ENCODE results near the gene CACNB2. TPM values are rescaled to one million over a fixed set of nuclear protein-coding genes. Genes with fewer than 3 reads are reported as not detected.

CACNB2 gene
- total and polyA plus RNA-seq, 2 experiments from 2014 or later = 4.6 to 5.3 TPM

DNA sequence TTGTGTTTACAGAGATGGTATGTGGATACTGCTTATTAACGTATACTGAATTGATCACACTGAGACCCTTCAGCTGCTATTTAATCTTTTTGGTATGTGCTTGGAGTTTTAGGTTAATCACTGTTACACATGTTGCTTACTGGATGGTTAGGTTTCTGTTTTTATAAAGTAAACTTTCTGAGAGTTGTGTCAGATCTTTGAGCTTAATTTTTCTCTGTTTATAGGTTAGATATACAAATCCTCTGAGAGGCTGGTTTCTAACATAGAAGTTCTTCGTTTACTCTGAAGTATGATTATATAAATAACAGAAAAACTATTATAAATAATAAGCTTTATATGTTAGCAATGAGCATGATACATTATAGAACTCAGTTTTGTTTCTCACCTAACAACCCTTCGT lies 388.1 kb downstream of the CACNB2 start:
- no peak overlapping the region for H3K4me3 ChIP-seq
- H3K4me2 ChIP-seq = no peak overlapping the region
- no peaks in the 10 kb centered on the region for H4K20me1 ChIP-seq (ENCODE audit: insufficient read depth, poor library complexity, severe bottlenecking)
- no peak overlapping the region for H3K27ac ChIP-seq
- no peaks in the 10 kb centered on the region for H3K9me2 ChIP-seq (replicated peaks; ENCODE audit: insufficient read depth)
- H3K36me3 ChIP-seq (replicated peaks; ENCODE audit: insufficient read depth, low read depth) = no peaks in the 10 kb centered on the region
- WGBS (ENCODE audit: low lambda C conversion rate, missing lambda C conversion rate) = 62% methylated on average over 3 of the region's 3 CpGs
- no peaks in the 10 kb centered on the region for H3K79me2 ChIP-seq
- no peak for DNase-seq (ENCODE audit: low spot score)
- no peak for TF ChIP-seq EZH2 (IDR thresholded peaks at IDR 0.05; ENCODE audit: borderline replicate concordance)
- no peak for TF ChIP-seq EZH2phosphoT487 (IDR thresholded peaks at IDR 0.05; ENCODE audit: low read depth, severe bottlenecking, unreplicated experiment)
- TF ChIP-seq CTCF (IDR thresholded peaks at IDR 0.05; ENCODE audit: poor library complexity) = no peak
- no peak overlapping the region for H2AFZ ChIP-seq
- no peaks in the 10 kb centered on the region for H3K9me3 ChIP-seq (ENCODE audit: low read depth)
- no peaks in the 10 kb centered on the region for H3K4me1 ChIP-seq (ENCODE audit: insufficient read depth)
- H3K27me3 ChIP-seq = no peaks in the 10 kb centered on the region

DNA sequence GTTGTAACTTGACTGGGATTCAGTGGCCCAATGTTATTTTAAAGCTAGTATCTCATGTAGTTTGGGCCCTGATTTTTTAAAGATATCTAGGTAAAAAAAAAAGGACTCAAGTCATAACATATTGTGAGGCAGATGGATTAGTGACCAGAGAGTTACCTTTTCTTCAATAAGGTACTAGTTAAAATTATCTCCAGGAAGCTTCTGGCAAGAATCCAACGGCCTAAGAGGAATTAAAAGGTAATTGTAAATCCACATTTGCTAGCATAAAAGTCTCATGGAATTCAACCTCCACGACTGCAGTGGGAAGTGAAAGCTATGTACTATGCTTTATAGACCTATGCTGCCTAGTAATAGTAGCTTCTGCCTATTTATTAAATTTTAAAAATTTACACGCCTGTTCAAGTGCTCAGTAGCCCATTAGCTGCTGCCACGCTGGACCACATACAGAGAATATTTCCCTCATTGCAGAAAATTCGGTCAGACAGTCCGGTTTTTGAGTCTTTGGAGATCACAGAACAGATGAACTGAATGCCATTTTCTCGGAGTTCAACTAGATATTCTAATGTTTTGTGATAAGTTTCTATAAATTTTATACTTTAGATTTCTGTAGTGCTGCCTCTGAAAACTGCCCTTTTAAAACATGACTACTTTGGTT lies 392.8 kb downstream of the CACNB2 start:
- no peaks in the 10 kb centered on the region for H3K9me2 ChIP-seq (replicated peaks; ENCODE audit: insufficient read depth)
- no peaks in the 10 kb centered on the region for H4K20me1 ChIP-seq (ENCODE audit: insufficient read depth, poor library complexity, severe bottlenecking)
- no peak for DNase-seq (ENCODE audit: low spot score)
- no peaks in the 10 kb centered on the region for H3K36me3 ChIP-seq (replicated peaks; ENCODE audit: insufficient read depth, low read depth)
- H3K9me3 ChIP-seq (ENCODE audit: low read depth) = no peaks in the 10 kb centered on the region
- H3K4me2 ChIP-seq = no peak overlapping the region
- H3K27me3 ChIP-seq = no peaks in the 10 kb centered on the region
- H3K79me2 ChIP-seq = no peaks in the 10 kb centered on the region
- H3K27ac ChIP-seq = no peak overlapping the region
- TF ChIP-seq CTCF (IDR thresholded peaks at IDR 0.05; ENCODE audit: poor library complexity) = no peak
- no peak for TF ChIP-seq EZH2 (IDR thresholded peaks at IDR 0.05; ENCODE audit: borderline replicate concordance)
- TF ChIP-seq EZH2phosphoT487 (IDR thresholded peaks at IDR 0.05; ENCODE audit: low read depth, severe bottlenecking, unreplicated experiment) = no peak
- WGBS (ENCODE audit: low lambda C conversion rate, missing lambda C conversion rate) = 83% methylated on average over 7 of the region's 7 CpGs
- H3K4me1 ChIP-seq (ENCODE audit: insufficient read depth) = no peaks in the 10 kb centered on the region
- H2AFZ ChIP-seq = no peak overlapping the region
- H3K4me3 ChIP-seq = no peak overlapping the region

- Histone ChIP-seq H3K27ac (no peak overlapping the region), H3K36me3 (replicated peaks; ENCODE audit: insufficient read depth, low read depth) (no peaks in the 10 kb centered on the region), H4K20me1 (ENCODE audit: insufficient read depth, poor library complexity, severe bottlenecking) (no peaks in the 10 kb centered on the region), H3K4me3 (no peak overlapping the region), H3K9me2 (replicated peaks; ENCODE audit: insufficient read depth) (no peaks in the 10 kb centered on the region), H3K27me3 (no peaks in the 10 kb centered on the region), H3K79me2 (no peaks in the 10 kb centered on the region), H3K9me3 (ENCODE audit: low read depth) (no peaks in the 10 kb centered on the region), H2AFZ (no peak overlapping the region), H3K4me1 (ENCODE audit: insufficient read depth) (no peaks in the 10 kb centered on the region), H3K4me2 (no peak overlapping the region)
- 83% methylated on average over 5 of the region's 5 CpGs for WGBS (ENCODE audit: low lambda C conversion rate, missing lambda C conversion rate)
- TF ChIP-seq EZH2phosphoT487 (IDR thresholded peaks at IDR 0.05; ENCODE audit: low read depth, severe bottlenecking, unreplicated experiment) (no peak), CTCF (IDR thresholded peaks at IDR 0.05; ENCODE audit: poor library complexity) (no peak), EZH2 (IDR thresholded peaks at IDR 0.05; ENCODE audit: borderline replicate concordance) (no peak)
- no peak for DNase-seq (ENCODE audit: low spot score)
Measured at GRCh38 chr10:18533896-18534295, 393.7 kb downstream of the CACNB2 start.

Measured in hepatocyte (in vitro differentiated cells).